ENCODE measurements around the gene OBSCN. TPM values are rescaled to one million over a fixed set of nuclear protein-coding genes. Genes with fewer than 3 reads are reported as not detected.

OBSCN gene
- total RNA-seq, 1 experiment from 2014 or later: 33.3 TPM

DNA sequence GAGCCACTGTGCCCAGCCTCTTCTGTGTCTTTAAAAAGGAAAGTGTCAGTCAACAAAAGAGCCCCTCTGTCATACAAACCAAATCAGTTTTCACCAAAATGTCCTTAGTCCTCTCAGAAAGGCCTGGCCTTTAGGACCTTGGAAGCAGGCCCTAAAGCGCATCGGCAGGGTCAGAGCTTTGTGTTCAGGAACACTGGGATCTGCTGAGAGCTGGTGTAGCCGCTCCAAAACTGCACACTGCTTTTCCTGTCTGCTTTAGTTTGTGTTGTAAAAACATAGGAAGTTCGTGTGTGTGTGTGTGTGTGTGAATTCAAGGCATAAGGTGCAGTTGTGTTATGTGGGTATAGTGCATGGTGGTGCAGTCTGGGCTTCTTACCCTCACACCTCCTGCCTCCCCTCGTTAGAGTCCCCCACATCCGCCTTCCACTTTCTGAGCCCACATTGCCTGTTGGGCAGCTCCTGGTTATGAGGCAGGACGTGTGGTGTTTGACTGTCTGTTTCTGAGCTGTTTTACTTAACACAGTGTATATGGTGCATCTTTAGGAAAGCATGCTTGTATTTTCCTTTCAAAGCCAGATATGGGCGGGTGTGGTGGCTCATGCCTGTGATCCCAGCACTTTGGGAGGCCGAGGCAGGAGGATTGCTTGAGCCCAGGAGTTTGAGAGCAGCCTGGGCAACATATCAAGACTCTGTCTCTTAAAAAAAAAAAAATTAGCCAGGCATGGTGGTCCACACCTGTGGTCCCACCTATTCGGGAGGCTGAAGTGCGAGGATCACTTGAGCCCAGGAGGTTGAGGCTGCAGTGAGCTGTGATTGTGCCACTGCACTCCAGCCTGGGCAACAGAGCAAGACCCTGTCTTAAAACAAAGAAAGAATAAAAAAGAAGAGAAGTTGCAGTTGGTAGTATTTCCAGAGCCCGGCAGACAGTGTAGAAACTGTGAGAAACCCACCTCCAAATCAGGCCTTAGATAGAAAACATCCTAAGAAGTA lies 29.8 kb upstream of the OBSCN start:
- Histone ChIP-seq H3K23me2 (ENCODE audit: insufficient read length, low read depth, low read length, poor library complexity, severe bottlenecking) (no peaks in the 10 kb centered on the region), H3K27ac (ENCODE audit: insufficient read length, low read depth, low read length) (no peak overlapping the region), H3K23ac (ENCODE audit: insufficient read length, low read depth, low read length) (no peak overlapping the region), H3K4ac (ENCODE audit: low read depth, low read length) (no peak overlapping the region), H2BK12ac (ENCODE audit: insufficient read length, low read depth, low read length) (no peak overlapping the region), H2AK5ac (ENCODE audit: insufficient read length, low read length) (no peak overlapping the region), H2BK20ac (ENCODE audit: low read depth, low read length, poor library complexity, severe bottlenecking) (no peak overlapping the region), H4K8ac (replicated peaks; ENCODE audit: insufficient read length, low read depth, low read length) (no peak overlapping the region), H3K4me2 (ENCODE audit: insufficient read depth, insufficient read length, low read length) (no peak overlapping the region), H4K20me1 (ENCODE audit: control insufficient read depth, insufficient read depth, insufficient read length) (no peaks in the 10 kb centered on the region), H3K4me1 (ENCODE audit: insufficient read depth, low read length) (no peaks in the 10 kb centered on the region), H3K27me3 (ENCODE audit: insufficient read depth, low read length) (no peaks in the 10 kb centered on the region), H3K18ac (ENCODE audit: insufficient read length, low read depth, low read length) (no peak overlapping the region), H3T11ph (ENCODE audit: low read length) (no peak overlapping the region), H3K14ac (ENCODE audit: insufficient read depth, low read length) (no peak overlapping the region), H2AFZ (ENCODE audit: low read length) (no peak overlapping the region), H4K91ac (ENCODE audit: insufficient read length, low read depth, low read length) (no peak overlapping the region), H2BK5ac (ENCODE audit: insufficient read length, low read length) (no peak overlapping the region), H3K79me2 (ENCODE audit: insufficient read depth, low read length) (no peaks in the 10 kb centered on the region), H4K5ac (ENCODE audit: insufficient read length, low read depth, low read length) (no peak overlapping the region), H3K9ac (ENCODE audit: extremely low read depth, insufficient read length, low read length) (no peak overlapping the region), H2BK120ac (ENCODE audit: low read depth, low read length, poor library complexity, severe bottlenecking) (no peak overlapping the region), H2BK15ac (ENCODE audit: low read depth, low read length) (no peak overlapping the region), H3K79me1 (ENCODE audit: insufficient read depth, low read depth, low read length, poor library complexity, severe bottlenecking) (no peaks in the 10 kb centered on the region), H3K56ac (ENCODE audit: insufficient read length, low read depth, low read length) (no peak overlapping the region), H3K9me3 (ENCODE audit: control insufficient read depth, low read depth, low read length) (no peaks in the 10 kb centered on the region)
- no peak overlapping the region for H3K27ac Mint-ChIP-seq
- WGBS (ENCODE audit: extremely low coverage, insufficient read length, low lambda C conversion rate): no CpG with 5 or more reads among the region's 12 CpGs
- no peaks in the 10 kb centered on the region for H3K9me3 Mint-ChIP-seq
- no peak for DNase-seq
- TF ChIP-seq, protein P1, sequence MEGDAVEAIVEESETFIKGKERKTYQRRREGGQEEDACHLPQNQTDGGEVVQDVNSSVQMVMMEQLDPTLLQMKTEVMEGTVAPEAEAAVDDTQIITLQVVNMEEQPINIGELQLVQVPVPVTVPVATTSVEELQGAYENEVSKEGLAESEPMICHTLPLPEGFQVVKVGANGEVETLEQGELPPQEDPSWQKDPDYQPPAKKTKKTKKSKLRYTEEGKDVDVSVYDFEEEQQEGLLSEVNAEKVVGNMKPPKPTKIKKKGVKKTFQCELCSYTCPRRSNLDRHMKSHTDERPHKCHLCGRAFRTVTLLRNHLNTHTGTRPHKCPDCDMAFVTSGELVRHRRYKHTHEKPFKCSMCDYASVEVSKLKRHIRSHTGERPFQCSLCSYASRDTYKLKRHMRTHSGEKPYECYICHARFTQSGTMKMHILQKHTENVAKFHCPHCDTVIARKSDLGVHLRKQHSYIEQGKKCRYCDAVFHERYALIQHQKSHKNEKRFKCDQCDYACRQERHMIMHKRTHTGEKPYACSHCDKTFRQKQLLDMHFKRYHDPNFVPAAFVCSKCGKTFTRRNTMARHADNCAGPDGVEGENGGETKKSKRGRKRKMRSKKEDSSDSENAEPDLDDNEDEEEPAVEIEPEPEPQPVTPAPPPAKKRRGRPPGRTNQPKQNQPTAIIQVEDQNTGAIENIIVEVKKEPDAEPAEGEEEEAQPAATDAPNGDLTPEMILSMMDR (conservative IDR thresholded peaks at IDR 0.05): no peak
- no peaks in the 10 kb centered on the region for H3K27me3 Mint-ChIP-seq (ENCODE audit: low read depth)
- no peak overlapping the region for H3K4me3 Mint-ChIP-seq
- H3K36me3 Mint-ChIP-seq (ENCODE audit: insufficient read depth in 1 of 3, low read depth in 3 of 3): no peaks in the 10 kb centered on the region; a peak in 1 of 7 replicates
- H3K4me1 Mint-ChIP-seq: no peaks in the 10 kb centered on the region

All from H9 (cell line).